ENCODE results near the gene PGA3. TPM values are rescaled to one million over a fixed set of nuclear protein-coding genes. Genes with fewer than 3 reads are reported as not detected.
"Not testable (repeated sequence)": the region's sequence is repeated elsewhere in the genome, so short reads cannot be mapped to it uniquely, and the experiment has no call there.

Gene PGA3
- total RNA-seq, 1 experiment from 2014 or later: not detected

GRCh38 chr11:61165785-61166184 lies 37.5 kb upstream of the PGA3 start:
- POLR2A ChIA-PET; H3K9me3 ChIP-seq (ENCODE audit: control insufficient read depth in 1 of 2, insufficient read depth in 1 of 2, low read depth in 1 of 2, low read length in 2 of 2); H3K4me2 ChIP-seq (ENCODE audit: low read length); H3K79me2 ChIP-seq (ENCODE audit: insufficient read depth, low read length); BruUV-seq (replicated peaks); H3K27ac ChIP-seq (ENCODE audit: low read depth, low read length); H3K27me3 ChIP-seq (ENCODE audit: insufficient read depth, low read length); intact Hi-C loops (cut with micrococcal nuclease); RAD21 ChIA-PET (ENCODE audit: low non-redundant PET in 1 of 2, low total read pairs in 2 of 2, uncharacterized antibody in 2 of 2, unreplicated experiment in 2 of 2); H2AFZ ChIP-seq (ENCODE audit: low read depth, low read length, poor library complexity, severe bottlenecking); H3K36me3 ChIP-seq (ENCODE audit: control insufficient read depth in 1 of 2, insufficient read depth in 2 of 2, low read length in 2 of 2); CTCF ChIA-PET; ATAC-seq; H3K9ac ChIP-seq (ENCODE audit: low read length); H3K9me2 ChIP-seq (ENCODE audit: insufficient read depth); H4K20me1 ChIP-seq (ENCODE audit: insufficient read depth); H3K4me3 ChIP-seq (replicated peaks in 1 of 2; ENCODE audit: low read depth in 1 of 2, low read length in 2 of 2); DNase-seq (ENCODE audit: low read depth, low spot score): not testable (repeated sequence)
- H3K4me1 ChIP-seq (ENCODE audit: control insufficient read depth in 1 of 2, insufficient read depth in 2 of 2, low read length in 2 of 2): peaks cover 6 to 16% of the 10 kb centered on the region in 2 experiments; a peak in 3 of 4 replicates

- H3K79me2 ChIP-seq (ENCODE audit: insufficient read depth, low read length); DNase-seq (ENCODE audit: low read depth, low spot score); H3K9ac ChIP-seq (ENCODE audit: low read length); H3K9me3 ChIP-seq (ENCODE audit: control insufficient read depth in 1 of 2, insufficient read depth in 1 of 2, low read depth in 1 of 2, low read length in 2 of 2); H3K27ac ChIP-seq (ENCODE audit: low read depth, low read length); BruUV-seq (replicated peaks); CTCF ChIA-PET; H4K20me1 ChIP-seq (ENCODE audit: insufficient read depth); H3K4me3 ChIP-seq (replicated peaks in 1 of 2; ENCODE audit: low read depth in 1 of 2, low read length in 2 of 2); ATAC-seq; intact Hi-C loops (cut with micrococcal nuclease); H3K36me3 ChIP-seq (ENCODE audit: control insufficient read depth in 1 of 2, insufficient read depth in 2 of 2, low read length in 2 of 2); H3K27me3 ChIP-seq (ENCODE audit: insufficient read depth, low read length); POLR2A ChIA-PET; H3K9me2 ChIP-seq (ENCODE audit: insufficient read depth); RAD21 ChIA-PET (ENCODE audit: low non-redundant PET in 1 of 2, low total read pairs in 2 of 2, uncharacterized antibody in 2 of 2, unreplicated experiment in 2 of 2); H3K4me2 ChIP-seq (ENCODE audit: low read length); H2AFZ ChIP-seq (ENCODE audit: low read depth, low read length, poor library complexity, severe bottlenecking): not testable (repeated sequence)
- H3K4me1 ChIP-seq (ENCODE audit: control insufficient read depth in 1 of 2, insufficient read depth in 2 of 2, low read length in 2 of 2): peaks cover 6 to 15% of the 10 kb centered on the region in 2 experiments; a peak in 3 of 4 replicates
These were observed 37.0 kb upstream of the PGA3 start for GRCh38 chr11:61166331-61166730.

- H2AFZ ChIP-seq (ENCODE audit: low read depth, low read length, poor library complexity, severe bottlenecking): no peak overlapping the region
- no peaks in the 10 kb centered on the region for H4K20me1 ChIP-seq (ENCODE audit: insufficient read depth)
- H3K9me3 ChIP-seq (ENCODE audit: control insufficient read depth in 1 of 2, insufficient read depth in 1 of 2, low read depth in 1 of 2, low read length in 2 of 2): no peaks in the 10 kb centered on the region
- no TSS peak for BruUV-seq (replicated peaks)
- no peaks in the 10 kb centered on the region for H3K36me3 ChIP-seq (ENCODE audit: control insufficient read depth in 1 of 2, insufficient read depth in 2 of 2, low read length in 2 of 2)
- ChIA-PET POLR2A (no interaction called here), RAD21 (ENCODE audit: low non-redundant PET in 1 of 2, low total read pairs in 2 of 2, uncharacterized antibody in 2 of 2, unreplicated experiment in 2 of 2) (no interaction called here), CTCF (no interaction called here)
- no peak for ATAC-seq
- H3K4me3 ChIP-seq (replicated peaks in 1 of 2; ENCODE audit: low read depth in 1 of 2, low read length in 2 of 2): no peak overlapping the region
- H3K4me1 ChIP-seq (ENCODE audit: control insufficient read depth in 1 of 2, insufficient read depth in 2 of 2, low read length in 2 of 2): 0 out of 4 replicates have a peak, but pooled peaks cover 0 to under 1% of the 10 kb centered on the region in 2 experiments
- no peak for DNase-seq (ENCODE audit: low read depth, low spot score)
- H3K9ac ChIP-seq (ENCODE audit: low read length): no peak overlapping the region
- TF ChIP-seq MAX (IDR thresholded peaks at IDR 0.05) (no peak), ZFX (IDR thresholded peaks at IDR 0.05) (no peak), EGR1 (IDR thresholded peaks at IDR 0.05; ENCODE audit: low read depth) (no peak), ZBTB33 (IDR thresholded peaks at IDR 0.05; ENCODE audit: extremely low read depth, insufficient replicate concordance, low read length) (no peak), EZH2 (IDR thresholded peaks at IDR 0.05) (no peak), ELF1 (IDR thresholded peaks at IDR 0.05; ENCODE audit: borderline replicate concordance, low read depth) (no peak), SRF (IDR thresholded peaks at IDR 0.05; ENCODE audit: low read depth) (no peak)
- intact Hi-C loops (cut with micrococcal nuclease): no loop called here
- H3K27me3 ChIP-seq (ENCODE audit: insufficient read depth, low read length): no peaks in the 10 kb centered on the region
- no peak overlapping the region for H3K4me2 ChIP-seq (ENCODE audit: low read length)
- no peaks in the 10 kb centered on the region for H3K79me2 ChIP-seq (ENCODE audit: insufficient read depth, low read length)
- no peak overlapping the region for H3K27ac ChIP-seq (ENCODE audit: low read depth, low read length)
- H3K9me2 ChIP-seq (ENCODE audit: insufficient read depth): no peaks in the 10 kb centered on the region
These were observed 35.1 kb upstream of the PGA3 start for GRCh38 chr11:61168042-61168688.
